Gastroesophageal sphincter (tissue), 4 donors: ENCODE results near the gene SECTM1. TPM values are rescaled to one million over a fixed set of nuclear protein-coding genes. Genes with fewer than 3 reads are reported as not detected.
A peak's percentile ranks its signal among the peaks of the same experiment; 100 is the strongest.

ENCODE experiments used
- ATAC-seq: fragments of 150-250 bp; one replicate; pipeline ENCODE4 v1.9.1; 2016; ENCODE audit warnings: mild to moderate bottlenecking, moderate library complexity
- H3K27ac ChIP-seq, 4 donors: fragments of 200-600 bp; sonication (generic) in 3 of 4; 1 replicate in 3 of 4; 2 replicates in 1 of 4; pipeline ENCODE4 v1.5.1; 2016 to 2019
- H3K27me3 ChIP-seq: fragments of 200-600 bp; sonication (generic); one replicate; pipeline ENCODE4 v1.5.1; 2019
- H3K36me3 ChIP-seq, 2 donors: fragments of 200-600 bp; sonication (generic); one replicate each; pipeline ENCODE4 v1.5.1; 2019; ENCODE audit warnings: control low read depth in 1 of 2
- H3K4me1 ChIP-seq, 3 donors: fragments of 200-600 bp; sonication (generic); 1 replicate in 2 of 3; 2 replicates in 1 of 3; pipeline ENCODE4 v1.5.1; 2016 to 2019; ENCODE audit warnings: control low read depth in 2 of 3
- H3K4me3 ChIP-seq, 2 donors: fragments of 200-600 bp; sonication (generic); one replicate each; pipeline ENCODE4 v1.5.1; 2019; ENCODE audit warnings: mild to moderate bottlenecking in 1 of 2, moderate library complexity in 1 of 2
- H3K9me3 ChIP-seq, 3 donors: fragments of 200-600 bp; sonication (generic); one replicate each; pipeline ENCODE4 v1.5.1; 2017 to 2019; ENCODE audit warnings: control low read depth in 2 of 3
- EP300 ChIP-seq: sonication (generic); formaldehyde crosslinking; IDR thresholded peaks from one replicate; pipeline ENCODE4 v1.6.1; 2017; ENCODE audit warnings: antibody characterized with exemption, mild to moderate bottlenecking
- POLR2A ChIP-seq, 2 donors: fragments of 450-650 bp; IDR thresholded peaks; one replicate each; pipeline ENCODE4 v1.6.1; 2017; ENCODE audit warnings: antibody characterized with exemption in 2 of 2, mild to moderate bottlenecking in 2 of 2, moderate library complexity in 1 of 2
- POLR2AphosphoS5 ChIP-seq: sonication (generic); formaldehyde crosslinking; IDR thresholded peaks from one replicate; pipeline ENCODE4 v1.6.1; 2017; ENCODE audit warnings: antibody characterized with exemption
- WGBS, 2 donors: methylation state at CpG; one replicate each; pipeline ENCODE4 v1.1.5; 2018; ENCODE audit warnings: low coverage in 1 of 2; 5-methylcytosine and 5-hydroxymethylcytosine counted together
- total RNA-seq, 4 donors: library from RNA; depleted of rRNA; stranded (reverse); fragments of >200 nt; gene quantifications; one replicate each; pipeline ENCODE4 v1.1.0, GENCODE V29; 2016
- TF ChIP-seq, protein P1 (sequence below), 4 experiments: fragments of 200-600 bp in 2 of 4; fragments of 450-650 bp in 2 of 4; sonication (generic) in 1 of 4; IDR thresholded peaks; one replicate each; pipeline ENCODE4 v1.5.1; 2017 to 2019; ENCODE audit warnings: antibody characterized with exemption in 4 of 4, mild to moderate bottlenecking in 2 of 4, moderate library complexity in 2 of 4

Gene SECTM1
- total RNA-seq, 4 donors from 2014 or later = 6.1 to 22.3 (median 17.6) TPM

DNA sequence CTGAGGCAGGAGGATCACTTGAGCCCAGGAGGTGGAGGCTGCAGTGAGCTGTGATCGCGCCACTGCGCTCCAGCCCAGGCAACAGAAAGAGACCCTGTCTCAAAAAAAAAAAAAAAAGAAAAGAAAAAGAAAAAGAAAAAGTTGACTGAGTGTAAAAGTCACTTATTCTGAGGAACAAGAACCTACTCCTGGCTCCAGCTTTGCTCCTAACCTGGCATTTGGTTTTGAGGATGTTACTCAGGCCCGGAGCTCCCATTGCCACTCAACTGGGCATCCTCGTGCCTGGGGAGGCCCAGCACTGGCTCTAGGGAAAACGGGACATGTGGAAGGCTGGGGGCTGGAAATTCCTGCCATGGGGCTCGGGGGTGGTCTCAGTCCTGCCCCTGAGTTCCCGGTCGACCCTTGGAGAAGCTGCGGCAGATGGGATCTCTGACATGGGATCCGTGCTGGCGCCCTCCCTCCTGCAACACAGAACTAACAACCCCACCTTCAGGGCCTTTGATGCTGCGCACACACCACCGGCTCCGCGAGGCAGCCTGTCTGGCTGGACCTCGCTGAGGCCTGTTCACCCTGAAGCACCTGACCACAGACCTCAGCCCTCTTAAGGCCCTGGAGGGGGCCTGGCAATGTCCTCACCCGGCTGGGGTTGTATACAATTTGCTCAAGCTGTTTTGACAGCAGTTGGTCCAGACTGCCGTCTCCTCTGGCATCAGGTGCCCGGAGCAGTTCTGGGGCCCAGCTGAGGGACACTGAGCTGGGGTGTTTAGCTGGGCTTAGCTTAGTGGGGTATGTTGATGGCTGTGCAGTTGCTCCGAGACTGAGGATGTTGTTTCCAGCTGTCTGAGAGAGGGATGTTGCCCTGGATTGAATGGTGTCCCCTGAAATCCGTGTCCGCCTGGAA lies 28.5 kb downstream of the SECTM1 start:
- H3K27me3 ChIP-seq = peaks cover 23% of the 10 kb centered on the region
- H3K36me3 ChIP-seq = no peaks in the 10 kb centered on the region
- no peak overlapping the region for H3K27ac ChIP-seq
- 96 to 100% methylated on average over 1 to 7 of the region's 23 CpGs for WGBS, 2 donors
- no peak for TF ChIP-seq POLR2A (IDR thresholded peaks at IDR 0.05)
- TF ChIP-seq EP300 = no peak
- TF ChIP-seq, protein P1, sequence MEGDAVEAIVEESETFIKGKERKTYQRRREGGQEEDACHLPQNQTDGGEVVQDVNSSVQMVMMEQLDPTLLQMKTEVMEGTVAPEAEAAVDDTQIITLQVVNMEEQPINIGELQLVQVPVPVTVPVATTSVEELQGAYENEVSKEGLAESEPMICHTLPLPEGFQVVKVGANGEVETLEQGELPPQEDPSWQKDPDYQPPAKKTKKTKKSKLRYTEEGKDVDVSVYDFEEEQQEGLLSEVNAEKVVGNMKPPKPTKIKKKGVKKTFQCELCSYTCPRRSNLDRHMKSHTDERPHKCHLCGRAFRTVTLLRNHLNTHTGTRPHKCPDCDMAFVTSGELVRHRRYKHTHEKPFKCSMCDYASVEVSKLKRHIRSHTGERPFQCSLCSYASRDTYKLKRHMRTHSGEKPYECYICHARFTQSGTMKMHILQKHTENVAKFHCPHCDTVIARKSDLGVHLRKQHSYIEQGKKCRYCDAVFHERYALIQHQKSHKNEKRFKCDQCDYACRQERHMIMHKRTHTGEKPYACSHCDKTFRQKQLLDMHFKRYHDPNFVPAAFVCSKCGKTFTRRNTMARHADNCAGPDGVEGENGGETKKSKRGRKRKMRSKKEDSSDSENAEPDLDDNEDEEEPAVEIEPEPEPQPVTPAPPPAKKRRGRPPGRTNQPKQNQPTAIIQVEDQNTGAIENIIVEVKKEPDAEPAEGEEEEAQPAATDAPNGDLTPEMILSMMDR (IDR thresholded peaks at IDR 0.05) = no peak
- TF ChIP-seq POLR2AphosphoS5 = no peak
- no peak overlapping the region for H3K4me3 ChIP-seq
- ATAC-seq = no peak
- H3K9me3 ChIP-seq = no peaks in the 10 kb centered on the region
- peaks cover 0 to 8% (median 0%) of the 10 kb centered on the region in 3 donors for H3K4me1 ChIP-seq

DNA sequence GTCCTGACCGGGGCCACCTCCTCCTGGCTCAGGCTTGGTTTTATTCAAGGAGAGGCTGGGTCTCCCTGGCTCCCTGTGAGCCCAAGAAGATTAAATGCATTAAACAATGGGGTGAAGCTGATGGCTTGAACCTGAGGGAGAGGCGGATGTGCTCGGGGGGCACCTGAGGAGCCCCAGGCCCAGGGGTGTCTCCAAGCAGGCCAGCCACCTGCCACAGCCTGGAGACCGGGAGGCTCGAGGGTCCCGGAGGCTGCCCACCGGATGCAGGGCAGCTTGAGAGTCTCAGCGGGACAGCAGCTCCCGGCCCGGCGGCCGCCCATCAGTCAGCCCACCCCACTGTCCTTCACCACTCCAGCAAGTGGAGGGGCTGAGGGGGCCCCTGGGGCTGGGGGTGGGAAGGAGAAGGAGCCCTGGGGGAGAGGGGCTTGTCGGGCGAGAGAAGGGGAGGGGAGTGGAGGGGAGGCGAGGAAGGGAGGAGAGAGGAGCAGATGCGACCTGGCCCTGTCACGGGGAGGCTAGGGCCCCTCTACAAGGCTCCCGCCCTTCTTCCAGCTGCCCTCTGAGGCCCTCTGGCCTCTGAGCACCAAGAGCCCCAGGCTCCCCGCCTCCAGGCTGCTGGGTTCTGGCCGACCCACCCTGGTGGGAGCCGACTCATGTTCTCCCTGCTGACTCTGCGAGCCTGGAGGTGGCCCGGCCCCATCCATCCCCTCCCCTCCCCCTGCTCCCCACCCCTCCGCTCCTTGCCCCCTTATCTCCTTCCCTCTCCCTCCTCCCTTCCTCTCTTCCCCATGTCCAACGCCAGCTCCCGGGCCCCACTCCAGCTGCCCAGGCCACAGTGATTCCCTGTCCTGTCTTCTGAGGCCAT lies 29.4 kb downstream of the SECTM1 start:
- peak; percentile 9 for ATAC-seq
- Histone ChIP-seq H3K36me3 (no peaks in the 10 kb centered on the region), H3K4me1 (peaks cover 0 to 10% (median under 1%) of the 10 kb centered on the region in 3 donors), H3K27me3 (peaks cover 14% of the 10 kb centered on the region), H3K4me3 (no peak overlapping the region), H3K9me3 (no peaks in the 10 kb centered on the region), H3K27ac (no peak overlapping the region)
- WGBS, 2 donors = 62 to 87% methylated on average over 3 to 8 of the region's 26 CpGs
- TF ChIP-seq, protein P1 (IDR thresholded peaks at IDR 0.05) = no peak
- no peak for TF ChIP-seq POLR2A (IDR thresholded peaks at IDR 0.05)
- TF ChIP-seq POLR2AphosphoS5 = no peak
- TF ChIP-seq EP300 = no peak

DNA sequence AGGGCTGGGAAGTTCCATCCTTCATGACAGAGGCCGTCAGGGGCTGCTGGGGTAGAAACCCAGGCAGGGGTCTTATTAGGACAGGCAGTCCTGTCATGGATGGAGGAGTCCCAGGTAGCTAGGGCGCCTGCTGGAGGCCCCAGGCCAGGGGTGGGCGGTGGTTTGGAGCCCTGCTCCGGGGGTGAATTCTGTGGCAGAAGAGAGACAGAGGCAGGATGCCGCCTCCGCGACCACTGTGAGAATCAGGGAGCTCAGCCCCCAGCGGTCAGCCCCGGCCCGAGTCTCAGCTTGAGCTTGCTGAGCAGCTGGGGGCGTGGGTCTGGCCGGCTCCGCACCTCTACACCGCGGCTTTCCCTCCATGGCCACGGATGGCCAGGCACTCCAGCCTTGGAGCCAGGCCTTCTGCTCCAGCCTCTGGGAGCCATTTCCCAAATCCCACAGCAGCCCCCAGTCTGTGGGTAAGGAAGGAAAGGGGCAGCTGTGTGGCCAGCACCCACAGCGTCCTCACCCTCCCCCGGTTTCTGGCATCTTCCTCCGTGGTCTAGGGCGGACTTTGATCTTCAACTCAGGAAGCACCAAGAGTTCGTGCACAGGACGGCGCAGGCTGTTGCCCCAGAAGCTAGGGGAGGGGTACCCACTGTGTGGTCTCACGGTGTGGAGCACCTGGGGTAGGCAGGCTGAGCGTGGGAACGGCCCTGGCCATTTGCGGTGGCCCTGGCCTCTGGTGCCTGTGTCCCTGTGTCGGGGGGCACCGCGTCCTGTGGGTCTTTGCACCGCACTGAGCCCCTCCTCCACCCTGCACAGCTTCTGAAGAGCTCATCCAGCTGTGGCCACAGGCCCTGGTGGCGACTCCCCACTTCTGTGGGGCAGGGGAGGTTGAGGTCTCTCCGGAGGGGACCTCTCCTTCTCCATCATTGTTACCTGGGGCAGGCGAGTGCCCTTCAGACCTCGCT lies 30.3 kb downstream of the SECTM1 start:
- Histone ChIP-seq H3K4me1 (peaks cover 0 to 20% (median 5%) of the 10 kb centered on the region in 3 donors), H3K36me3 (no peaks in the 10 kb centered on the region), H3K9me3 (no peaks in the 10 kb centered on the region), H3K27ac (no peak overlapping the region), H3K4me3 (no peak overlapping the region), H3K27me3 (peaks cover 8% of the 10 kb centered on the region)
- TF ChIP-seq POLR2A (IDR thresholded peaks at IDR 0.05) (no peak), EP300 (no peak), POLR2AphosphoS5 (no peak)
- TF ChIP-seq, protein P1 (IDR thresholded peaks at IDR 0.05) = no peak
- 40% methylated on average over 1 of the region's 35 CpGs; no CpG with 5 or more reads in 1 of the 2 donors for WGBS, 2 donors
- ATAC-seq = no peak

DNA sequence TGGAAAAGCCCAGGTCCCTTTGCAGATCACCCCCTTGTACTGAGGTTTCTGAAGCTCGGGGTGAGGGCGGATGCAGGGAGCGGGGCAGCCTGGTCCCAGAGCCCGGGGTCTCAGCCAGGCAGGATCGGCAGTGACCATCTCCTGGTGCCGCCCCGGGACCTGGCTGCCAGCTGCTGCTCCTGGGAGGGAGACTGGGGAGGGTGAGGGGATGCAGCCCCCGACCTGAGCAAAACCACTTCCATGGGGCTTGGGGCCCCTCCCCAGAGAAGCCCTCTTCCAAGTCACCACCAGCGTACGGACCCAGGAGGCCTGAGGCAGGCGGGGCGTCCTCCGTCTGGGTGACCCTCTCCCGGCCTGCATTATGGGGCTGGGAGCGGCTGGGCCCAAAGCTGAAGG lies 31.0 kb downstream of the SECTM1 start:
- Histone ChIP-seq H3K4me3 (no peak overlapping the region), H3K4me1 (peaks cover 0 to 27% (median 6%) of the 10 kb centered on the region in 3 donors), H3K9me3 (no peaks in the 10 kb centered on the region), H3K27me3 (peaks cover 8% of the 10 kb centered on the region), H3K36me3 (no peaks in the 10 kb centered on the region), H3K27ac (no peak overlapping the region)
- TF ChIP-seq, protein P1 (IDR thresholded peaks at IDR 0.05) = no peak
- no peak for TF ChIP-seq POLR2A (IDR thresholded peaks at IDR 0.05)
- no peak for TF ChIP-seq EP300
- TF ChIP-seq POLR2AphosphoS5 = no peak
- WGBS, 2 donors = 80% methylated on average over 1 of the region's 15 CpGs; no CpG with 5 or more reads in 1 of the 2 donors
- no peak for ATAC-seq
